Measurements from ENCODE around the gene ARMC3.
"Not testable (repeated sequence)": the region's sequence is repeated elsewhere in the genome, so short reads cannot be mapped to it uniquely, and the experiment has no call there.

ARMC3 gene

DNA sequence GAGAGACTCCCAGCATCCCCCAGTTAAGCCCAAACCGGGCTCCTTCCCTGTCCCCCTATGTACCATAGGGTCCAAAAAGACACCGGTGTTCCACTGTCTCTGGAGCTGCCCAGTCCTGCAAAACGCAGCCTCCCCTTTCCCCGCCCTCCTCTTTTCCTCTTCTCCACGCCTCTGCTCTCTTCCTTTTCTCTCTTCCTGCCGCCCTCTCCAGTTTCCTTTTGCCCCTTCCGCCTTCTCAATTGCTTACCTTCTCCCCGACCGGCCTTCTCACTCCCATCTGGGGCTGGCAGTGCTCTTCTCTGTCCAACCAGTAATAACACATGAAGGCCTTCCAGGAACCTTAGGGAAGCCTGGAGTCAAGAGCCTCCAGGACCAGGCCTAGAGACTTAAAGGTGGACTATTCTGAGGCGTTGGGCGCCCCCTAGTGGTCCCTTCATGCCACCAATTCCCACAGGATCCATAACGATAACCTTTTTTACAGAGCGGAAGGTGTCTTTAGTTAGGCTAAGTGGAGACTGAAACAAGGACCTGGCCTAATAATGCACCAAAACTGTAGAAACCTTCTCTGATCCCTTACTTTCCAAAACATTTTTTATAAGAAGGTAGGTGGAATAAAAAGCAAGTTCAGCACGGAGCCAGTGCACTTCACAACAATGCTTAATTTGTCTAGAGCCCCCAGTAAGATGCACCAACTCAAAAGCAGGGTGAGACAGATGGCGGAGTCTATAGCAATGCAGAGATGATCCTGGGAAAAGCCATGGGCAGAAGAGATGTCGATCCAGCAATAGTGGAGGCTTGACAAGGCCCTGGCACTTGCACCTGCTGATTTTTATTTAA is 140.3 kb downstream of the ARMC3 start:
- no peaks in the 10 kb centered on the region for H3K9me3 Mint-ChIP-seq
- no peaks in the 10 kb centered on the region for H3K36me3 Mint-ChIP-seq (ENCODE audit: low read depth)
- H3K4me1 Mint-ChIP-seq = peaks cover 67% of the 10 kb centered on the region
- peak overlapping the region; percentile 10 to 59 (median 32) for H3K27ac Mint-ChIP-seq
- H3K27me3 Mint-ChIP-seq (ENCODE audit: low read depth) = peaks cover 21% of the 10 kb centered on the region
- TF ChIP-seq CTCF (IDR thresholded peaks at IDR 0.05; ENCODE audit: unreplicated experiment in 3 of 3) = peak; percentile 76 to 83 (median 79)
- peak overlapping the region; percentile 2 to 46 (median 10) for H3K4me3 Mint-ChIP-seq

DNA sequence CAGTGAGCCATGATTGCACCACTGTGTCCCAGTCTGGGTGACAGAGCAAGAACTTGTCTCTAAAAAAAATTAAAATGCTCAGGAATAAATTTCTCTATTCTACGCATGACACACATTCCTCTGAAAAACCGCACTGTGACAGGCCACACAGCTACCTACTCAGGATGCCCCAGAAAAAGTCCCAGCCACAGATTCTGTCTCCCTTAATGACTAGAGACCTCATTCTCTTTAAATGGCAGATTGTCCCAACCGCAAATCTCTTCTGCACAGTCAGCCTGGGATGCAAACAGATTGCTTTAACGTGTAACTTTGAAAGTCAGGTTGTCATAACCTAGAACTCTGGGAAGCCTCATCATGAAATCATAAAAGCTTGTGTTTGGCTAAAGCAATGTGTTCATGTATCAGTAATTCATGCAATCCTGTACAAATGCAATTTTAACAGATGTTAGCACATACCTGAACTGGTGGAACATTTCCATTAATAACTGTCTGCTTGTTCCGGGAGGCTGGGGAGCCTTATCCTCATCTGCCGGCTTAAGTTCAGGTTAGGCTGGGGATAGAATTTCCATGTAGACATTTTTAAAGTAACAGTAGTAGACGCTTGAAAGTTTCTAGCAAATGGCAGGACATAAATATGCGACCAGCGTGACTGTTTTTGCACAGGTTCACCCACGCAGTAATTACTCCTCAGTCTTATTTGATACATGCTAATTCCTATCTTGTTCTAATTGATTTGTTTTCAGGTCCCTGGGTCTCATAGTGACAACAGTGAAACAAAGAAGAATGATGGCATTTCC is 141.4 kb downstream of the ARMC3 start:
- H3K27ac Mint-ChIP-seq = peak overlapping the region; percentile 51 to 63 (median 53)
- peaks cover 2% of the 10 kb centered on the region for H3K9me3 Mint-ChIP-seq
- peaks cover 64% of the 10 kb centered on the region for H3K4me1 Mint-ChIP-seq
- TF ChIP-seq CTCF (IDR thresholded peaks at IDR 0.05; ENCODE audit: unreplicated experiment in 3 of 3) = no peak
- peaks cover 28% of the 10 kb centered on the region for H3K27me3 Mint-ChIP-seq (ENCODE audit: low read depth)
- H3K4me3 Mint-ChIP-seq = peak overlapping the region in 1 of 3 experiments; percentile 20
- H3K36me3 Mint-ChIP-seq (ENCODE audit: low read depth) = no peaks in the 10 kb centered on the region

GRCh38 chr10:23070092-23070912 is 142.4 kb downstream of the ARMC3 start:
- Mint-ChIP-seq H3K27me3 (ENCODE audit: low read depth) (peaks cover 28% of the 10 kb centered on the region), H3K27ac (peak overlapping the region; percentile 53 to 67 (median 63))

DNA sequence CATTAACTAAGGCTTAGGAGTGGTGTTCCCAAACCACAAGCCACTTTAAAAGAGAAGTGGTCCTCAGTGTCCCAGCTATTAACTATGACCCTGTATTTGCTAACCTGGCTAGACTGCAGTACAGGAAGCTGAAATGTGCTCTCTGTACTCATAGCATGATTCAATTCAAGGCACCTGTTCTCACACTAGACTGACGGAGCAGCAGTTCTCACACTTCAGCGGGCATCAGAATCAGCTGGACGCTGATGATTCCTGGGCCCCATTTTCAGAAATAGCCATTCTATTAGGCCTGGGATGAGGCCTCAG is 143.0 kb downstream of the ARMC3 start:
- Mint-ChIP-seq H3K27ac (peak overlapping the region in 1 of 3 experiments; percentile 67), H3K4me3 (no peak overlapping the region), H3K36me3 (ENCODE audit: low read depth) (no peaks in the 10 kb centered on the region), H3K4me1 (peaks cover 62% of the 10 kb centered on the region), H3K9me3 (peaks cover 6% of the 10 kb centered on the region), H3K27me3 (ENCODE audit: low read depth) (peaks cover 28% of the 10 kb centered on the region)
- TF ChIP-seq CTCF (IDR thresholded peaks at IDR 0.05; ENCODE audit: unreplicated experiment in 3 of 3) = no peak

More at GRCh38 chr10:23070092-23070912, 142.4 kb downstream of the ARMC3 start:
- H3K4me3 Mint-ChIP-seq = peak overlapping the region in 1 of 3 experiments; percentile 4
- H3K36me3 Mint-ChIP-seq (ENCODE audit: low read depth); H3K9me3 Mint-ChIP-seq: not testable (repeated sequence)
- H3K4me1 Mint-ChIP-seq = peaks cover 62% of the 10 kb centered on the region

DNA sequence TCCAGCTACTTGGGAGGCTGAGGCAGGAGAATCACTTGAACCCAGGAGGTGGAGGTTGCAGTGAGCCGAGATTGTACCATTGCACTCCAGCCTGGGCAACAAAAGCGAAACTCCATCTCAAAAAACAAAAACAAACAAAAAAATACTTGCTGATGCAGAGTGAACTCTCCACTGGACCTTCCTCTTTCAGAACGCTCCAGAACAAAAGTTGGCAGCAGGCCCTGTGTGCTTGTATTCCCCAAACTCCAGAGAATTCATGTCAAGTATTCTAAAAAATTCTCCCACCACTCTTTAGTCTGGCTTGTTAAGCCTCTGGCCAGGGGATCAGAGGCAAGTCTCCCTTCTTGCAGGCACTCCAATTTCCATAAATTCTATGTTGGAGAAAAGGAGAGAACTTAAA is 144.7 kb downstream of the ARMC3 start:
- not testable (repeated sequence) for H3K36me3 Mint-ChIP-seq (ENCODE audit: low read depth); H3K9me3 Mint-ChIP-seq; H3K4me3 Mint-ChIP-seq
- Mint-ChIP-seq H3K27me3 (ENCODE audit: low read depth) (peaks cover 25% of the 10 kb centered on the region), H3K4me1 (peaks cover 70% of the 10 kb centered on the region), H3K27ac (peak overlapping the region; percentile 75 to 84 (median 77))

DNA sequence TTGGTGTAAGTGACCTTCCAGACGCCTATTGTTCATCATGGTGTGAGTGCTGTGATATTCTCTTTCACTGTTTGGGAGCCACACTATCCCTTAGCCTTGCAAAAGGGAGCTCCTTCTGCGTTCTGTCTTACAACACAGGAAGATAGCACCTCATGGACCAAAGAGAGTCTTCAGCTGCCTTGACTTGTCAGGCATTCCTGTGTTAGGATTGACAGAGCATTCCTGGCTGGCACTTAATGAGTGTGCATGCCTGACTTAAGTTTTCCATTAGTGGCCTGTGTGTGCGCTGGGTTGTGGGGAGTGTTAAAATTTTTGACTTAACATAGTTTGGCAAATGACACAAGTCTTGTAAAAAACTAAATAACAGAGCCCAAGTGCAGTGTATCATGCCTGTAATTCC is 145.7 kb downstream of the ARMC3 start:
- Mint-ChIP-seq H3K9me3 (peaks cover 9% of the 10 kb centered on the region), H3K4me3 (peak overlapping the region in 1 of 3 experiments; percentile 58), H3K27me3 (ENCODE audit: low read depth) (peaks cover 18% of the 10 kb centered on the region), H3K36me3 (ENCODE audit: low read depth) (no peaks in the 10 kb centered on the region), H3K4me1 (peaks cover 66% of the 10 kb centered on the region), H3K27ac (peak overlapping the region; percentile 63 to 85 (median 84))
- no peak for TF ChIP-seq CTCF (IDR thresholded peaks at IDR 0.05; ENCODE audit: unreplicated experiment in 3 of 3)
